D341Med (cell line): Measurements from ENCODE around the gene UBE2D2.
A peak's percentile ranks its signal among the peaks of the same experiment; 100 is the strongest.

Experiments used
- DNase-seq: peaks from one replicate; pipeline ENCODE4 v3.0.0; 2012; ENCODE audit warnings: low spot score

UBE2D2 gene

GRCh38 chr5:139648205-139649081 lies 87.3 kb downstream of the UBE2D2 start, which contains the start of gene CXXC5:
Gene CXXC5 (plus strand): TSS chr5:139648349. CDS start chr5:139680524, 32,175 bp downstream.
- DNase-seq: peak; percentile 88

- DNase-seq: no peak
These were observed 88.2 kb downstream of the UBE2D2 start for GRCh38 chr5:139649082-139649991.

DNA sequence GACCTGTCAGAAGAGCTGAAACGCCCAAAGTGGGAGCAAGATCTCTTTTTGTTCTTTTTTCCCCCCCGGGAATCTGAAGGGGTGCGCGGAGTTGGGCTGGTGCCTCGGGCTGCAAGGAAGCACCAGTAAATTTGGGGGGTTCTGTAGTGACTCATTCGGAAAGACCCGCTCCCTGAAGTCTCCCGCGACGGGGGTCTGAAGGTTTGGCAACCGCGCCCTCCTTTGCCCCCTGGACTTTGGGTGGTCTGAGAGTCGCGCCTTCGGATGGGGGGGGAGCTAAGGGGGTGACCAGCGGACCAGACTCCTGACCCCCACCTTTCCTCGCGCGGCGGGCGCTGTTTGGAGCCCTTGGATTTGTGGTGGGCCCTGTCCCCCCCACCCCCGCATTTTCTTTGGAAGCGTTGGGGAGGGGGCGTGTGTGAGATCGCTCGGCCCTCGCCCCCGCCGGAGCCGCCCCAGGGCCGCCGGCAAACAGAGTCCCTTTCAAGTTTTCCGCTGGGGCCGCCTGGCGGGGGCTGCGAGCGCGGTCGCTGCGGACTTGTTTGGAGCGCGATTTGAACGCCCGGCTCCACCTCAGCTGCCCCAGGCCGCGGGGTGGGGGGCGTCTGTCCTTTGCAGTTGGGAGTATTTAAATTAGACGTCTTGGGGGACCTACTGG lies 89.0 kb downstream of the UBE2D2 start:
- DNase-seq: no peak

GRCh38 chr5:139650689-139651042 lies 89.5 kb downstream of the UBE2D2 start:
- no peak for DNase-seq

DNA sequence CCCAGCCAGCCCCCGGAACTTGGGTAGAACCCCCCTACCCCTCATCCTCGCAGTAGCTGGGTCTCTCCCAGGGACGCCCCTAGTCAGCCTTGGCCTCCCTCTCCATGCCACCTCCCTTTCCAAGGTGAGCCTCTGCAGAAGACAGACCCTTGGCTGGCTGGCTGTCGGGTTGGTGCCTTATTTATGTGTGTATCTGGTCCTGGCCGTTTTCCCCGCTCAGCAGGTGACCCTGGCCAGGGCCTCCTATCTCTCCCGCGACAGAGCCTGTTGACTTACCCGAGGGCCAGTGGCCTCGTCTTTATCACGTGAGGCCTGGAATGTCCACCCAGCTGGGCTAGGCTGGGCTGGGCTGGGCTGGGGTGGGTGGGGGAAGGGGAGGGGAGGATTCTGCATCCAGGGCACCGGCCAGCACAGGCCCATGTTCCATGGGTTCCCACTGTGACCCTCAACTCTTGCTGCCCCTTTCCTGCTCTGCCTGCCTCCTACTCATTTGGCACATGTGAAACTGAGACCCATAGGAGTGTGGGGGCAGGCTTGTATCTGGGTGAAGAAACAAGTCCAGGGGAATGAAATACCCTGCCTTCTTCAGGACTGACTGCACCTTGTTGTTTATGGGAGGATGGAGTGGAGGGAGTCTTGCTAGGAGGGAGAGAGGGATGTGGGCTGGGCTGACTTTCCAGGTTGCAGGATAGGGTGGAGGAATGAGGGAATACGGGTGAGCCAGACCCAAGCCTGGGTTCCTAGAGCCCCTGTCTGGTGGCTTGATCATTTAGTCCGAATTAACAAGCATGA lies 90.1 kb downstream of the UBE2D2 start:
- no peak for DNase-seq

- peak; percentile 82 for DNase-seq
These were observed 91.0 kb downstream of the UBE2D2 start for GRCh38 chr5:139651853-139652787.

GRCh38 chr5:139652788-139653241 lies 91.7 kb downstream of the UBE2D2 start:
- no peak for DNase-seq

GRCh38 chr5:139653616-139654015 lies 92.5 kb downstream of the UBE2D2 start:
- DNase-seq: no peak

- no peak for DNase-seq
These were observed 93.3 kb downstream of the UBE2D2 start for GRCh38 chr5:139654464-139654863.

- peak; percentile 53 for DNase-seq
These were observed 93.8 kb downstream of the UBE2D2 start for GRCh38 chr5:139654871-139655491.

DNA sequence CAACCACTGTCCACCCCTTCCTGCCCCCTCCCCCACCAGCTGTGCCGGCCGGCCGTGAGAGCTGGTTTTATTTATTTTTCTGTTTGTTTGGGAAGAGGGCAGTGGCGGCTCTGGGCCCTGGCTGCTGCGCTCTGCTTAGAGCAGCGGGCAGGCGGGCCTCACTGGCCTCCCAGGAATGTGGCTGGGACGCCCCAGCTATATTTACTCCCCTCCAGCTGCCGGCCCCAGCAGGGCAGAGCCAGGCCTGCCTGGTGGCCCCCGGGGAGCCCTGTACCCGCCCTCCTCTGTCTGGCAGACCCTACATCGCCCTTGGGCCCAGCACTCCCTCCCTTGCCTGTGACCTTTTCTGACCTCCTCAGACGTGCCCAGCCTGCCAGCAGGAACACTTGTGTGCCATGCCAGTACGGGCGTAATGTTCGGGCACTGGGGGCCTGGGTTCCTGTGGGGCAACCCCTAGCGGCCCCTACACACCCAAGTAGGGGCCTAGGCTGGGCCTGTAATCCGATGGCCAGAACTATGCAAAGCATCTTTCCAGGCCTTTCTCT lies 94.7 kb downstream of the UBE2D2 start:
- no peak for DNase-seq

- no peak for DNase-seq
These were observed 96.5 kb downstream of the UBE2D2 start for GRCh38 chr5:139657363-139658321.

DNA sequence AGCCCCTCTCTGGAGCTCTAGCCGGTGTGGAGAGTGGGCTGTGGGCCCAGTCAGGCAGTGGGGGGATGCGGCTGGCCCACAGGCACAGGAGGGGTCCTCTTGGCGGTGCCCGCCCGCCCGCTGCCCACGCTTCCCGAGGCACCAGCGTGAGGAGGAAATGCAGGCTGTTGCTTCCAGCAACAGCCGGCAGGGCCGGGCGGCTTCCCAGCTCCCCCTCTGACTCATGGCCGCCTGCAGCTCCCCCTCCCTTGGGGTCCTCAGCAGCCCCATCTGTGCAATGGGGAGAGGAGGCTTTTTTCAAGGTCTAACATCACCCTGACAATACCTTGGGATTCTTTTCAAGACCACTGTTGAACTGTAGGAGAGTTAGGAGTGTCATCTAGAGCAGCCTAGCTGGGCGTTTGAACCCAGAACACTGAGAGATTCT lies 97.4 kb downstream of the UBE2D2 start:
- no peak for DNase-seq

GRCh38 chr5:139658928-139659667 lies 98.0 kb downstream of the UBE2D2 start:
- DNase-seq: peak; percentile 62

- no peak for DNase-seq
These were observed 98.6 kb downstream of the UBE2D2 start for GRCh38 chr5:139659695-139660101.

DNA sequence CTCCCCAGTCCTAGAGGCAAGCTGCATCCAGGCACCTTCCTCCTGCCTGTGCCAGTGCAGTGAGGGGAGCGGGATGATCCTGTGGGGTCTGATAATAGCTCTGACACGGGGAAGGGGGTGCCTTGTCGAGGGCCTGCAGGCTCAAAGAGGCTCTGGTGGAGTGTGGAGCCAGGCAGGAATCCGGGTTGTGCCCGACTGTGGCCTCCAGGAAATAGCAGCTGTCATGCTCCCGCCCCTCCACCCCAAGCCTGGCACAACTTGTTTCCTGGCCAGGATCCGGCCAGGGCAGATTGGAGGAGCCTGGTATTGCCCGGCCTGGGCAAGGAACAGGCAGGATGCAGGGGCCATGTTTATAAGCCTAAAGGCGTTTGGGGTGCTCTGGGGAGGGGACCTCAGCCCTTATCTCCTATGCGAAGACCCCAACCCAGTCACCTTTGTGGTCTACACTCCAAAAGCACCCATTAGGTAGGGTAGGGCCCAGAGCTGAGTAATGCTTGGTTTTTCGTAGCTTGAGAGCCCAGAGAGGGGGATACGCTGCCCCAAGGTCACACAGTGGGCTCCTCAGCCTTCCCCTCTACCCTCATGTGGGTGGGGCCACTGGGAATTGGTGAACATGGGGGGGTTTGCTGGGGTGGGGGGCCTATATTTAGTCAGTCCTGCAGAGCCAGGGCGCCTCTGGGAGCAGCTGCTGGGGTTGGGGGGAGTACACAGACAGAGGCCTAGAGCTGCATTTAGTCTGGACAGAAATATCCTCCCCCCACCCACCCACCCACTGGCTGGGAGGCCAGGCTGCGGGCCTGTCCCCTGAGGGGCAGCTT lies 99.2 kb downstream of the UBE2D2 start:
- DNase-seq: peak; percentile 50
